ENCODE data around the gene TNP2. TPM values are rescaled to one million over a fixed set of nuclear protein-coding genes. Genes with fewer than 3 reads are reported as not detected.

The TNP2 gene
- total RNA-seq, 1 donor from 2014 or later = not detected

DNA sequence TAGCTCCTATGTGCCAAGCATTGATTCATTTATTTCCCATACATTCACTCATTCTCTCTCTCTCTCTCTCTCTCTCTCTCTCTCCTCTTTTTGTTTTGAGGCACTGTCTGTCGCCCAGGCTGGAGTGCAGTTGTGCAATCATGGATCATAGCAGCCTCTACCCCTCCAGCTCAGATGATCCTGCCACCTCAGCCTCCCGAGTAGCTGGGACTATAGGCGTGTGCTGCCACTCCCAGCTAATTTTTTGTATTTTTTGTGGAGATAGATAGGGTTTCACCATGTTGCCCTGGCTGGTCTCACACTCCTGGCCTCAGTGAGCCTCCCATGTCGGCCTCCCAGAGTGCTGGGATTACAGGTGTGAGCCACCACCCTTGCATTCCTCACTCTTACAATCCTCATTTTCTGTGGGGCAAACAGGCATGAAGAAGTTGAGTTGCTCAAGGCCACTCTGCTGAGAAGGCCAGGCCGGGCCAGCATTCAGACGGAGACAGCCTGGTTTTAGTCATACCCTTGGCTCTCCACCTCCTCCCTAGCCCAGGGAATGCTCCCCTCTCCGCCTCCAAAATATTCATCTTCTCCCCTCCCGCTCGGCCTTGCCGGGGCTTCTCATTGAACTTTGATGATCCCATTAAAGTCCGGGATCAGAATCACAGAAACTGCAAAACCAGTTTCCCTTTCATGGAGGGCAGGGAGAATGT, 7.9 kb upstream of the TNP2 start:
- DNase-seq = no peak

- no peak for DNase-seq
These were observed 7.2 kb upstream of the TNP2 start, which contains the start of gene PRM2 for GRCh38 chr16:11276143-11276895. Gene PRM2, minus strand, starts transcription at chr16:11276480. Its CDS starts 110 bp downstream, at chr16:11276370.

DNA sequence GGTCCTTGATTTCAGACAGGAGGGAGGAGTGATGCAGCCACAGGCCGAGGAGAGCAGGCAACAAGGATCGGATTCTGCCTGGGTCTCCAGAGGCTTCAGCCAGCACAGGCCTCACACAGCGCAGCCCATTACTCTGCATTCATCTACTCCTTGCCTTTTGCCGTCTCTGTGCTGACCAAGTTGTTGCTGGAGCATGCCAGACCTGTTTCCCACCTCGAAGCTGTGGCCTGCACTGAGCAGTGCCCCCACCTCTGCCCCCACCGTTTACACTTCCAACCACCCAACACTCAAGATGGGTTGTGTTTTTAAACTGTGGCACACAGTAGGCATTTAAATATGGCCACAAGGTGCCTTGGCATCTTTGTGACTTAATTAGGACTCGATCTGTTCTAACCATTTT, 5.8 kb upstream of the TNP2 start:
- DNase-seq = no peak

- DNase-seq = no peak
These were observed 4.7 kb upstream of the TNP2 start for GRCh38 chr16:11273721-11274324.

DNA sequence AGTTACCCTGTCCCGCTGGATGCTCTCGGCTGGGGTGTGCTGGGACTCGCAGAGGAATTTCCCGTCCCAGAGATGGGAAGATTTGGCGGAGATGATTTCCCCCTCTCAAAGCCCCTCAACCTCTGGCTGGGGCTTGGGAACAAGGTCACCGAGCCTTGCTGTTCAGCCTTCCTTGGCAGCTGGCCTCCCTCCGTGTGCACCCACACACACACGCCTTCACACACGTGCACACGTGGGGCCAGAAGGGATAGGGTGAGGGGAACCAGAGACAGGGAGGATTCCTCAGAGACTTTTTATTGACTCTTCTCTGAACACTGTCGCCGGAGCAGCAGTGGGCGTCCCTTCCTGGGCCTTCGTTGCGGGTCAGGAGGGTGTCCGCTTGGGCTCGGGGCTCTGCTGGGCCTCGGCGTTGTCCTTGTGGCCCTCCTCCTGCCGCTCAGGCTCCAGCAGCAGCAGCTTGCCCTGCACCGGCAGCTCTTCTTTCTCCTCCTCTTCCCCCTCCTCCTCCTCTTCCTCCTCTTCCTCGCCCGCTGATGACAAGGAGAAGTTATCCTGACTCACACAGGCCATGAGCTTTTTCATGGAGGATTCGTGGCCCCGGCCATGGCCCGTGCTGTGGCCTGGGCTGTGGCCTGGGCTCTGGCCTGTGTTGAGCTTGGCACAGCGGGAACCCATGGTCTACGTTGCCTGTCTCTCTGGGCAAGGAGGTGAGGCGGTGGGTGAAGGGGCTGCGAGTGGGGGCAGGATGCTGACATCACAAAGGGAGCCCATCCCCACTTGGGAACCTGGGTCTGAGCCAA, 4.0 kb upstream of the TNP2 start, which contains the start of gene PRM3:
TSS of gene PRM3 (minus strand) at position 709 of the 800 bp plus-strand sequence. CDS start at position 675, 34 bp downstream.
- DNase-seq = no peak

GRCh38 chr16:11272484-11272883, 3.4 kb upstream of the TNP2 start:
- no peak for DNase-seq

GRCh38 chr16:11271610-11272009, 2.5 kb upstream of the TNP2 start:
- no peak for DNase-seq

GRCh38 chr16:11270602-11271162, 1.6 kb upstream of the TNP2 start:
- DNase-seq = no peak

- DNase-seq = no peak
These were observed 4.0 kb downstream of the TNP2 start for GRCh38 chr16:11265124-11265523.

DNA sequence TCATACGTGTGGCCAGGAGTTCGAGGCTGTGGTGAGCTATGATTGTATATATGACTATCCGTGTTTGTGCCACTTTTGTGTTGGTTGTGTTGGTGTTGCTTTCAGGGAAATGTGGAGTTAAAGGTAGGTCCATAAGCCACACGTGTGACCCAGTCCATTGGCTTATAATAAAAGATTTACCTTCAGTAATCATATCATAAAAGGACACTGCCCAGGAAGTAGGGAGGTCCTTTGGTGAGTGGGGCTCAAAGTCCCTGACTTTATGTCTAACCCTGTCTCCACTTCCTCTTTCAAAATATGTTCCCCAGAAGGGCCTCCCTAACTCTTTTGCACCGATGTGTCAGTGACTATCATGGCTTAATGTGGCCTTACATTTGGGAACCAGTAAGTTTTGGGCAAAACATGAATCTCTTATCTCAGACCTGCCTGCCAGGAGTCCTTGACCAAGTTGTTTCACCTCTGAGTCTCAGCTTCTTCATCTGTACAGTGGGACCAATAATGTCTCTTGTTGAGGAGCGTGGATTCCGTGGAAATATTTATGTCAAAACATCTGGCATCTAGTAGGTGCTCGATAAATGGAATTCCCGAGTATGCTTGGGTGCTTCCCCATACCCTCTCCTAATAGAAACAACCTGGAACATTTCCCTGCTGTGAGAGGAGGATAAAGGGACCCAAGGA, 4.8 kb downstream of the TNP2 start:
- DNase-seq = no peak

DNA sequence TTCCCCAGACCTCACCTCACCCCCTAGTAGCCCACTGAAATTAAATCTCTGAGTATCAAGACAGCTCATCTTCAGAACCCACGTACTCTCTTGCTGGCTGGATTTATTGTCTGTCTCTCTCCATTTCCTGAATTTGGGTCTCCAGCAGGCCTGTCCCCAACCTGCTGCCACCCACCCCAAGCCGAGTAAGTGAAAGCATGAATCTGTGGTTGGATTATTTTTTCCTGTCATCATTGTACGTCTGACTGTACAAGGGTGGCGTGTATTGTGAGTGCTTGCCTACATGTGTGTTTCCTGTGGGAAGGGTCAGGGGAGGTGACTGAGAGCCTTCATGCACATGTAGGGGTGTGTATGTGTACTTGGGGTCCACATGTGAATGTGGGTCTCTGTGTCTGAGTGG, 5.4 kb downstream of the TNP2 start:
- no peak for DNase-seq

- no peak for DNase-seq
These were observed 6.2 kb downstream of the TNP2 start for GRCh38 chr16:11262915-11263314.

DNA sequence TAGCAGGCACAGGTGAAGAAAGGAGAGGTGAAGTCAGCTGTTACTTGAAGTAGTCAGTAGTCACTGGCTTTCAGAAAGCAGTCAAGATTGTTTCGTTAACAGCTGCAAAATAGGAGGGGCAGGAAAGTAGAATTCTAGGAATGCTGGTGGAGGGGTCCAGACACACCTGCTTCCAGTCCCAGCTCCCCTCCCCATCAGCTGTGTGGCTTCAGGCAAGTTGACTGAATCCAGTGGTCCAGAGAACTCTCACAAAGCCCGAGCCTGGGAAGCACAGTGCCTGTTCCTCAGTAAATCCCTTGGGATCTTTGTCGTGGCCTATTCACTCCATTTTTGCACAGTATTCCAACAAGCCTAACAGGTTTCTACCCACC, 8.5 kb downstream of the TNP2 start:
- no peak for DNase-seq

- DNase-seq = no peak
These were observed 9.2 kb downstream of the TNP2 start for GRCh38 chr16:11259655-11260595.

GRCh38 chr16:11258553-11259492, 10.3 kb downstream of the TNP2 start:
- DNase-seq = peak; percentile 12

DNA sequence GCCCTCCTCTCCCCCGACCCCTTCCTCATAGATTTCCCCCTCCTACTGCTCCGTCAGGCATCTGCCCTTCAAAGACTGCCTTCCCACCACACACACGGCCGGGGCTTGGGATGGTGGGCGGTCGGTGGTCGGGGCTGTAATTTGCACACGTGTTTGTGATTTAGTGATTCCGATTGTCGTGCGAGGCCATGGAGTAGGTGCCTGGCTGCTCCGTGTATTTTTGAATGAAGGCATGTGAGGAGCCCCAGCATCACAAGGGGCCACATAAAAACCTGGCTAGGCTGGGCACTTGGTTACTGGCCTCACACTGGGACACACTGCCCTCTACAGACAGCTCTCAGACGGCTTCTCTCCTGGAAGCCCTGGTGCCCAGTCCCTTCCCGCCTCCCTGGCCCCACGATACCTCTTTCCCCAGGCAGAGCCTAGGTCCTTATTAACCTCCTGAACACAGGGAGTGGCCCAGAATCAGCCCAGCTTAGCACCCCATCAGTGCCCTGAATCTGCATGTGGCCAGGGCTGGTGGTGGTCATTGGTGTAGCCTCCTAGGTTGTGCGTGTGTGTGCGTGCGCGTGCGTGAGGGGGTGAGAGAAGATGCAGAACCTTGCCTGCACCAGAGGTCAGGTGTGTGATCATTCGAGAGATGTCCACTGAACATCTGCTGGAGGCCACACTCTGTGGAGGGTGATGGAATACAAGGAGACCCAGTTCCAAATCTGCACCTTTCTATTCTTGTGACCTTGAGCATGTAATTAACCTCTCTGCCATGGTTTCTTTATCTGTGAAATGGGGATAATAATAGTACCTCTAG, 11.8 kb downstream of the TNP2 start:
- DNase-seq = peak; percentile 57

GRCh38 chr16:11256661-11257130, 12.4 kb downstream of the TNP2 start:
- DNase-seq = no peak

Data from skin of body (tissue), 2 donors.